Measurements from ENCODE around the gene SMYD4.

DNA sequence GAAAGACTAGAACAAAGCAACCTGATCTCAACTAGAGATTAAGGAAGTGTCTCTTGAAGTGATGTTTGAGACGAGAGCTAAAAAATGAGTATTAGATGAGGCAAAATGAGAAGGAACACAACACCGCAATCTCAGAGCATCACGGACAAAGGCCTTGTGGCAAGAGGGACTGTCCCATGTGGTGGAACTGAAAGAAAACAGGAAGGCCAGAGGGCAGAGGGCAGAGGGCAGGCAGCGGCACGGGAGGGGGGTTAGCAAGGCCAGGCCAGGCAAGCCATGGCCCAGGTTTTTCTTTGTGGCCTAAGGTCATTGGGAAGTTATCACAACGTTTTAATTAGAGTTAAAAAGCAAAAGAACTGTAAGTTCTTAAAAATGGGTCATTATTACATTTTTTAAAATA, 22.6 kb upstream of the SMYD4 start:
- TF ChIP-seq FOXJ3 (CRISPR knock-in tag; IDR thresholded peaks at IDR 0.05): no peak
- no peak for TF ChIP-seq HCFC1 (IDR thresholded peaks at IDR 0.05; ENCODE audit: low read depth, low read length)
- no peak for TF ChIP-seq IRF9 (tag; IDR thresholded peaks at IDR 0.05)
- TF ChIP-seq TRIM24 (IDR thresholded peaks at IDR 0.05): no peak
- no peak for TF ChIP-seq ZFP1 (CRISPR knock-in tag; IDR thresholded peaks at IDR 0.05)
- TF ChIP-seq, protein P1, sequence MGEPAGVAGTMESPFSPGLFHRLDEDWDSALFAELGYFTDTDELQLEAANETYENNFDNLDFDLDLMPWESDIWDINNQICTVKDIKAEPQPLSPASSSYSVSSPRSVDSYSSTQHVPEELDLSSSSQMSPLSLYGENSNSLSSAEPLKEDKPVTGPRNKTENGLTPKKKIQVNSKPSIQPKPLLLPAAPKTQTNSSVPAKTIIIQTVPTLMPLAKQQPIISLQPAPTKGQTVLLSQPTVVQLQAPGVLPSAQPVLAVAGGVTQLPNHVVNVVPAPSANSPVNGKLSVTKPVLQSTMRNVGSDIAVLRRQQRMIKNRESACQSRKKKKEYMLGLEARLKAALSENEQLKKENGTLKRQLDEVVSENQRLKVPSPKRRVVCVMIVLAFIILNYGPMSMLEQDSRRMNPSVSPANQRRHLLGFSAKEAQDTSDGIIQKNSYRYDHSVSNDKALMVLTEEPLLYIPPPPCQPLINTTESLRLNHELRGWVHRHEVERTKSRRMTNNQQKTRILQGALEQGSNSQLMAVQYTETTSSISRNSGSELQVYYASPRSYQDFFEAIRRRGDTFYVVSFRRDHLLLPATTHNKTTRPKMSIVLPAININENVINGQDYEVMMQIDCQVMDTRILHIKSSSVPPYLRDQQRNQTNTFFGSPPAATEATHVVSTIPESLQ (CRISPR knock-in tag; IDR thresholded peaks at IDR 0.05): no peak
- TF ChIP-seq, protein P2, sequence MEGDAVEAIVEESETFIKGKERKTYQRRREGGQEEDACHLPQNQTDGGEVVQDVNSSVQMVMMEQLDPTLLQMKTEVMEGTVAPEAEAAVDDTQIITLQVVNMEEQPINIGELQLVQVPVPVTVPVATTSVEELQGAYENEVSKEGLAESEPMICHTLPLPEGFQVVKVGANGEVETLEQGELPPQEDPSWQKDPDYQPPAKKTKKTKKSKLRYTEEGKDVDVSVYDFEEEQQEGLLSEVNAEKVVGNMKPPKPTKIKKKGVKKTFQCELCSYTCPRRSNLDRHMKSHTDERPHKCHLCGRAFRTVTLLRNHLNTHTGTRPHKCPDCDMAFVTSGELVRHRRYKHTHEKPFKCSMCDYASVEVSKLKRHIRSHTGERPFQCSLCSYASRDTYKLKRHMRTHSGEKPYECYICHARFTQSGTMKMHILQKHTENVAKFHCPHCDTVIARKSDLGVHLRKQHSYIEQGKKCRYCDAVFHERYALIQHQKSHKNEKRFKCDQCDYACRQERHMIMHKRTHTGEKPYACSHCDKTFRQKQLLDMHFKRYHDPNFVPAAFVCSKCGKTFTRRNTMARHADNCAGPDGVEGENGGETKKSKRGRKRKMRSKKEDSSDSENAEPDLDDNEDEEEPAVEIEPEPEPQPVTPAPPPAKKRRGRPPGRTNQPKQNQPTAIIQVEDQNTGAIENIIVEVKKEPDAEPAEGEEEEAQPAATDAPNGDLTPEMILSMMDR (IDR thresholded peaks at IDR 0.05 in 2 of 3, conservative IDR thresholded peaks at IDR 0.05 in 1 of 3; ENCODE audit: insufficient read depth in 2 of 3, low read depth in 1 of 3, low read length in 3 of 3): no peak
- no peak for TF ChIP-seq BCL6 (CRISPR knock-in tag; IDR thresholded peaks at IDR 0.05)
- TF ChIP-seq, protein P3, sequence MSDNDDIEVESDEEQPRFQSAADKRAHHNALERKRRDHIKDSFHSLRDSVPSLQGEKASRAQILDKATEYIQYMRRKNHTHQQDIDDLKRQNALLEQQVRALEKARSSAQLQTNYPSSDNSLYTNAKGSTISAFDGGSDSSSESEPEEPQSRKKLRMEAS (CRISPR knock-in tag; IDR thresholded peaks at IDR 0.05): no peak
- no peak for TF ChIP-seq JUN (IDR thresholded peaks at IDR 0.05; ENCODE audit: borderline replicate concordance, low read depth, low read length)
- TF ChIP-seq JUN (CRISPR knock-in tag; IDR thresholded peaks at IDR 0.05; ENCODE audit: borderline replicate concordance): no peak

Data from K562 (cell line).